HG03378 (cell line): ENCODE measurements around the gene RAI1.

Source experiments
- ATAC-seq: cut with Tn5 transposase; IDR thresholded peaks from one replicate; pipeline ENCODE4 v1.9.1; 2021; ENCODE audit warnings: mild to moderate bottlenecking, moderate library complexity; ENCODE audit not compliant: unreplicated experiment

RAI1 gene

DNA sequence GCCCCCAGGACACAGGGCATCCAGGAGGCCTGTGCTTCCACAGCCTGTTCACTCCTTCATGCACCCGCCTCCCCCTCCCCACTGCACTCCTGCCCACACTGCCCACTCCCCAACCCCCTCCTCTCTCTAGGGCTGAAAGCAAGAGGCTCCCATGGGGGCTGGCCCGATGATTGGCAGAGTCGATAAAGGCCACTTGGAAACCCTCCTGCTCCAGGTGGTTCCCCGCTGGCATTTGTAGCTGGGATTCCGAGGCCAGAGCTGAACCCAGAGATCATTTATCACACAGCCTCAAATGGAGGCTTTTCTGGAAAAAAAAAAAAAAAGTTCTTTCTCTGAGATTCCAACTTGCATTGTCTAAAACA lies 81.5 kb downstream of the RAI1 start:
- ATAC-seq: no peak

DNA sequence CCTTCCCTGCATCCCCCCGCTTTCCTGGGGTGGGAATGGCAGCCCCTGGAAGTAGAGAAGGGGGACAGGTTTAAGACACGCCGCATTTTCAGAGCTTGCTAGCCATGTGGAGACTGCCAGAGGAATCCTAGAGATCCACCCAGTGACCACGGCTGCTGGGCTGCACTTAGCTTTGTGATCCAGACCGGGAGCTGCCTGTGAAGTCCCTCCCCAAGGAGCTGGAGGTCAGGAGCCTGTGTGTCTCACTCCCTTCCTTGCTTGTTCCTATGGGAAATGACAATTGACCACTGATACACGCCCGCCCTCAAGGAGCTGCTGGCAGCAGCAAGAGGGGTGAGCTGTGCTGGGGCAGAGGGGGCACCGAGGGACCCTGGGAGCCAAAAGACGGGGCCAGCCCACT lies 81.9 kb downstream of the RAI1 start:
- no peak for ATAC-seq

- ATAC-seq: no peak
Measured at GRCh38 chr17:17763734-17764133, 82.5 kb downstream of the RAI1 start.

DNA sequence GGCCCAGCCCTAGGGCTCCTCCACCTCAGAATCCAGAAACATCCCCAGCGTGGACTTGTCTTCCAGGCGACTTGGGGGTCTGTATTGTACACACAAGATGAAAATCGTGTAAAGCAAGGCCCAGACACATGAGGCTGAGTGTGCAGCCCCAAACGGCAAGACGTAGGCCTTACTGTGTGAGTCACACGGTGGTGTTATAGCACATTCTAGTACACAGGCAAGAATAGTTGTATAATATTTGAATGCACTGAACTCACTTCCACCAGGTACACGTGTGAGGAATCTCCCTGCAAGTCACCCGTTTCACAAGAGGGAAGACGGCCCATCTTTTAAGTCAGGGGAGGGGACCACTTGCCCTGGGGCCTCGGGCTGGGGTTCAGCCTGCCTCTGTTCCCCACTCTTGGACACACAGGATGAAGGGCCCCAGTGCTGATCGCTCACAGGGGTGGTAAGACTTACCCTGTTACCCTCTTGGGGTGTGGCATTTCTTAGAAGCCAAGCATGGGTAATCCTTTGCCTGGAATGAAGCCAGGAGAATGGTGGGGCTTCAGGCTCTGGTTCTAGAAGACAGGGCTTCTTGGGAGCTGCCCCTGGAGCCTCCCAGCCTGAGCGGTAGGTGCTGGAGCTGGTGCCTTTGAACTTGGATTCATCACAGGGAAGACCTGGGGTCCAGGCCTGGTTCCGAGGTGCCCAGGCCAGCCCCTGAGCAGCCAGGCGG lies 84.3 kb downstream of the RAI1 start:
- ATAC-seq: no peak

DNA sequence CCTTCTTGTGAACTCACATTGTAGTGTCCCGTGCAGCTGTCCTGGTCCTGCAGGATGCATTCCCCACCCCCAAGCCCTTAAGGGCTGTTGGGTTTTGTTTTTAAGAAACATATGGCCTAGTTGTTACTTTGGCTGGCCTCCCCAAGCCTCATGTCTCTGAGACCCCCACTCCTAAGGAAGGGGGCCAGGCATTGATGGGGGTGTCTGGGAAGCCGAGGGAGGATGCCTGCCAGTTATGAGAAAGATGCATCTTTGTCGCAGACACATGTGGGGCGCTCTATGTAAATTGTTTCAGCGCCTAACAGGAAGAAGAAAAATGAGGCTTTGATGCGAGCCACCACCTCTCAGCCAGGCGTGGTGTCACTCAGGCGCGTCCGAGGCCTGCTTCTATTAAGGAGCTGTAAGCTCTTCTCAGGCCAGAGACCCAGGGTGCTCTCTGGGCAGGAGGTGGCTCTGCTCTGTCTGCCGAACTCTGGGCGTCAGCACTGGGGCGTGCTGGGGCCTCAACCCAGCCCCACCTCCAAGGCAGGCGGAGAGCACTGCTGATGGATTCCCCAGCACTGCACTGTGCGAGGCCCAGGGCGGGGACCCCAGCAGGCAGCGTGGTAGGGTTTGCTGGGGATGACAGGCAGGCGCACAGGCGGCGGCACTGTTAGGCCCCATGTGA lies 85.0 kb downstream of the RAI1 start:
- ATAC-seq: no peak

DNA sequence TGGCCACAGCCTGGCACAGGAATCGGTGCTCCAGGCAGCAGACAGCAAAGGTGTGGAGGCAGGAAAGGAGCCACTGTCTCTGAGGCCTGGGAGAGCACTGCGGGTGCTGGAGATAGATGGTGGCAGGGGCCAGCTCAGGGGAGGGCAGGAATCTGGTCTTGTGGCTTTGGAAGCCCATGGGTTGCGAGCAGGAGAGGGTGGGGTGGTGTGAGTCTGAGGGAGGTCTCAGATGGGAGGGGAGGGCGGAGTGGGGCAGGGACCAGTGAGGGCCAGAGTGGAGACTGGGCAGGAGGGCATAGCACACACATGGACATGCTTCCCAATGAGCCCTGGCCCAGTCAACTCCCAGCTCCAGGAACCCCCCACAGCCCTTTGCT lies 85.5 kb downstream of the RAI1 start:
- ATAC-seq: no peak

GRCh38 chr17:17767154-17767869 lies 86.1 kb downstream of the RAI1 start:
- no peak for ATAC-seq

GRCh38 chr17:17767887-17768418 lies 86.7 kb downstream of the RAI1 start:
- no peak for ATAC-seq

- no peak for ATAC-seq
Measured at GRCh38 chr17:17768424-17769088, 87.3 kb downstream of the RAI1 start.

DNA sequence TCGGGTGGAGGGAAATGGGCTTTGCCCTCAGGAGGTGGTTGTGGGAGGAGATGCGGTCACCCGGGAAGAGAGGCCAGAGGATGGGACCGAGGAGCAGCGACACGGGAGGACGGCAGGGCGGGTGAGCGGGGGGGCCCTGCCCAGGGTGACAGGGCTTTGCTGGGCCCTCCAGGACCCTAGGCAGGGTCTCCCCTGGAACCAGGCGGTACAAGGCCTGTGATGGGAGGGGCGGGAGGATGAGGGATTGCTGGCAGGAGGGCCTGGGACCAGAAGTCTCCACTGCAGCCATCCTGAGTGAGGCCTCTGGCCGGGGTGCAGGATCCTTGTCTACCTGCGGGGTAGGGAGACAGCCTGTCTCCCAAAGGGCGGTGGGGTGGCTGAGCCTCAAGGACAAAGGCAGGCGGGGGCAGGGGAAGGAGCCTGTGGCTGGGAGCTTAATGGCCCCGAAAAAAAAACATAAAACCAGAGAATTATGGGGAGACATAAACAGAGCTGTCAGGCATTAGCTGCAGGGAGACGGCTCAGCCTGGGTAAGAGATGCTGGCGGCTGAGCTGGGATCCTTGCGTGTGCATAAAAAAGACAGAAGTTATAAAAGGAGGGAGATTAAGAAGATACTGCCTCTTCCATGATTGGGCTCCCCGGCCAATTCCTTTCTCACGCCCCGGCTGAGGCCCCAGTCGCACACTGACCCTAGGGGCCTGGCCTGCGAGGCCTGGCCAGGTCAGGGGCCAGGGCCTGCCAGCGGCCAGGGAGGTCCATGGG lies 88.8 kb downstream of the RAI1 start:
- no peak for ATAC-seq

DNA sequence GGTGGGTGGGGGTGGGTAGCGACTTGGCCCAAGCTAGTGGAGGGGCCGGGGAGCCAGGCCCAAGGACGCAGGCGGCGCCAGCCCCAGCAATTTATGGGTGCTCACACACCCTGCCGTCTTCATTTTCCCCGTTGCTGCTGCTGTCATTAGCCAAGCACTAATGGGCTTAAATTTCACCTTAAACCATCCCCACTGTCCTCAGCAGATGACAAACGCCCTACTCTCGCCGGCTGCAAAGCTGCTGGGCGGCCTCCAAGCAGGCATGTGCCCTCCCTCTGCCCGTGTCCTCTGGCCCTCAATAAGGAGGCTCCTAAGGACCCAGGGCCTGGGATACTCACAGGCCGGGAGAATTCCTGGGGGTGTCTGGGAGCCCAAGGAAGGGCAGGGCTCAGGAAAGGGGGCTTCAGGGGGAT lies 89.4 kb downstream of the RAI1 start:
- ATAC-seq: no peak

- no peak for ATAC-seq
Measured at GRCh38 chr17:17771498-17772201, 90.4 kb downstream of the RAI1 start.

- ATAC-seq: no peak
Measured at GRCh38 chr17:17772231-17772630, 91.0 kb downstream of the RAI1 start.

DNA sequence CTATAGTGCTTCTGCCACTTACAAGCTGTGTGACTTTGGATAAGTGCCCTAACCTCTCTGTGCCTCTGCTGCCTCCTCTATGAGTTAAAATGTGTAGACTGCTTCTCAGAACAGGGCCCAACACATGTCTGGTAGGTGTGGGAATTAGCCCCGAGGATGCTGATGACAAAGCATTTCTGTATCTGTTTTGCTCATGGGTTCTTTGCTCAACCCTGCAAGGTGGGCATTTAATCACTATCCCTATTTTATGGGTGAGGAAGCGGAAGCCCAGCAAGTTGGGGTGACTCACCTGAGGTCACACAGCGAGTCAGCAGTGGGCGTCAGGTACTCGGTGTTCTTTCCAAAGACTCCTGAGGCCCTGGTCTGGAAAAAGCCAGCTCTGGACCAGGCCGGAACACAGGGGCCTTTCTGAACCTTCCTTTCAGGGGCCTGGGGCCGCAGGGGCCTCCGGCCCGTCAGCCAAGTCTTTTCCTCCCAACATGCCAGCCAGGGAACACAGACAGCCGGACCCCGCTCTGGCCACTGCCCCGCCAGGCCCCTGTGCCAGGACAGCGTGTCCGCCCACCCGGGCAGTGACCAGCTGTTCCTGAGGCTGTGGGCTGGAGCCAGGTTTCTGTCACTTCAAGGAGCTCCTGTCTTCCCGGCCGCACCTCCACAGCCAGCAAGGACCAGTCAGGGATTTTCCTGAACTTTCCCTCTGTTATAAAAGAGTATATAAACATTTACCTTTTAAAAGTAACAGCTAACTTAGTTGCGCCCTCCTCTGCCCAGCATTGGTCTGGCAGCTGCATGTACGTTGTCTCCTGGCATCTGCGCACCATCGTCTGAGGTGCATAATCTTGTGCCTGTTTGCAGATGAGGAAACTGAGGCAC lies 93.0 kb downstream of the RAI1 start:
- ATAC-seq: no peak

- no peak for ATAC-seq
Measured at GRCh38 chr17:17776889-17777288, 95.6 kb downstream of the RAI1 start.

DNA sequence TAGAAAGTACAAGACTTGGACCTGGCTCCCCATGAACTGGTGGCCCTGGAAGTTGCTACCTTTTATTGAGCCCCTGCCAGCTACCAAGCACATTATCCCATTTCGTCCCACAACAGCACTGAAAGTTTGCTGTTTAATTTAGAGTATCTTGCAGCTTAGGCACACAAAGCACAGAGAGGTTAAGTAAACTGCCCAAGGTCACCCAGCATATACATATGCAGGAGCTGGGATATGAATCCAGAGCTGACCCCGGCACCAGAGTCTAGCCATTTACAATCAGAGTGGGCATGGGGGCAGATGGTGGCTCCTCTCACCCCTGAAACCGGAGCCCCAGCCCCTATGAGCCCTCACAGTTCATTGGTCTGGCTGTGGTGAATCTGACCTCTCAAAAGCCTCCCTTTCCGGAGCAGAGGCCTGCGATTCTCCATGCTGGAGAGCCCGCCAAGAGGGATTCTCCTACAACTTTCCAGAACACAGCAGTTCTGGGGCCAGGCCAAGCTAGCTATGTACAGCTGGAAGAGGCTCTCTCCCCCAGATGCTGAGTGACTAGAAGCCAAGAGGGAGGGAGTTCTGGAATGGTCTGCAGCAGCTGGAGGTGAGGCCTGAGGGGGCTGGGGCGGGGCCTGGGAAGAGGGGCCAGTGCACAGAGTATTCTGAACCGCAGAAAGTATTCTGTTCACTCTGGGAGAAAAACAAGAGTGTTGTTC lies 97.2 kb downstream of the RAI1 start:
- ATAC-seq: no peak

DNA sequence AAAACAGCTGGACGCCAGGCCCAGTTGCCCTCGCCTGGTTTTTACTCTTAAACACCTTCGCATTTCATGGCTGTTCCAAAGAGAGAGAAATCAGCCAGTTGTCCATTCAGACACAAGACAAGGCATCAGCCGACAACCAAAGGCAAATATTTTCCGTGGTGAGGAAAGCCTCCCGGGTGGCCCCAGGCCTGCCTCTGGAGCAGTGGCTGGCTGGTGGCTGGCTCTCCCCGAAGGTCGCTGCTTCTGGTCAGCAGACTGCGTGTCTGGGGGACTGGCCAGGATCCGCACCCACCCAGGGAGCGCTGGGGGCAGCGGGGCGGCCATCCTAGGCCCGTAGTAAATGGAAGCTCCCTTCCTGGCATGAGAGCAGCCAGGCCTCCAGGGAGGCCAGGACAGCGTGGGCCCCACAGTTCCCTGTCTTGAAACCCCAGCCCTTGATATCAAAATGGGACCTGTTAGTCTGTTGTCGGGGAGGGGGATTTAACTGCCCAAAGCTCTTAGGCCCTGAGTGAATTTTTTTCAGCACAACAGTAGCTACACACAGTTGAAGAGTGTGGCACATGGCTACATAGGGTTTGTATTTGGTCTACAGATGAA lies 97.9 kb downstream of the RAI1 start:
- ATAC-seq: no peak
